K562 (cell line): Measurements from ENCODE around the gene CCDC28B. TPM values are rescaled to one million over a fixed set of nuclear protein-coding genes. Genes with fewer than 3 reads are reported as not detected.

Source experiments
- BCLAF1 ChIP-seq, 2 experiments: fragments of 450-650 bp in 1 of 2; IDR thresholded peaks; 2 replicates each; pipeline ENCODE4 v1.6.1; 2011 to 2017; ENCODE audit warnings: low read depth in 2 of 2, antibody characterized with exemption in 1 of 2, borderline replicate concordance in 1 of 2, low read length in 1 of 2, mild to moderate bottlenecking in 1 of 2, mixed read lengths in 1 of 2; ENCODE audit not compliant: control insufficient read depth in 1 of 2
- CREB1 ChIP-seq, 2 experiments: sonication (generic) in 1 of 2; formaldehyde crosslinking in 1 of 2; IDR thresholded peaks; 2 replicates each; pipeline versions ENCODE4 v1.6.1 to v1.8.0; 2012 to 2022; ENCODE audit warnings: inconsistent platforms in 1 of 2, mild to moderate bottlenecking in 1 of 2, missing genetic modification reagents in 1 of 2, moderate library complexity in 1 of 2
- DNMT1 ChIP-seq: fragments of 450-650 bp; IDR thresholded peaks from 2 replicates; pipeline ENCODE4 v1.6.1; 2016; ENCODE audit warnings: antibody characterized with exemption, mild to moderate bottlenecking
- FOS ChIP-seq: IDR thresholded peaks from 3 replicates; pipeline ENCODE4 v1.6.1; 2011; ENCODE audit not compliant: insufficient read length; ENCODE audit errors: extremely low read depth
- FOXO4 ChIP-seq: fragments of 450-650 bp; formaldehyde crosslinking; IDR thresholded peaks from 2 replicates; pipeline ENCODE4 v1.4.0; 2020; ENCODE audit warnings: mild to moderate bottlenecking, moderate library complexity
- GABPB1 ChIP-seq: sonication (generic); formaldehyde crosslinking; IDR thresholded peaks from 2 replicates; pipeline ENCODE4 v1.8.0; 2022; ENCODE audit warnings: mild to moderate bottlenecking, missing genetic modification reagents
- HBP1 ChIP-seq: fragments of 450-650 bp; formaldehyde crosslinking; IDR thresholded peaks from 2 replicates; pipeline ENCODE4 v1.4.0; 2022; ENCODE audit warnings: missing genetic modification characterization
- HNRNPH1 ChIP-seq: fragments of 200-400 bp; formaldehyde crosslinking; optimal IDR thresholded peaks from 2 replicates; pipeline ENCODE3; 2017; ENCODE audit warnings: low read depth, mild to moderate bottlenecking, low read length, moderate library complexity
- IFI16 ChIP-seq: fragments of 250-450 bp; sonication (Bioruptor Pico); IDR thresholded peaks from 2 replicates; pipeline ENCODE4 v2.1.2; 2022; ENCODE audit warnings: mild to moderate bottlenecking, inconsistent platforms
- MCM7 ChIP-seq, 2 experiments: fragments of 450-650 bp; IDR thresholded peaks; 2 replicates each; pipeline ENCODE4 v1.6.1; 2016 to 2018
- NR1H2 ChIP-seq: sonication (generic); formaldehyde crosslinking; IDR thresholded peaks from 2 replicates; pipeline ENCODE4 v1.4.0; 2020; ENCODE audit warnings: mild to moderate bottlenecking, missing genetic modification reagents
- POLR2AphosphoS2 ChIP-seq: IDR thresholded peaks from 2 replicates; pipeline ENCODE4 v1.6.1; 2012; ENCODE audit warnings: low read length, improper control_type of control experiment
- SMAD1 ChIP-seq: fragments of 150-350 bp; IDR thresholded peaks from 2 replicates; pipeline ENCODE4 v1.6.1; 2014; ENCODE audit warnings: low read length, low read depth; ENCODE audit not compliant: partially characterized antibody
- THRA ChIP-seq: fragments of 450-650 bp; IDR thresholded peaks from 2 replicates; pipeline ENCODE4 v1.6.1; 2017; ENCODE audit warnings: mild to moderate bottlenecking, moderate library complexity
- ZBTB7A ChIP-seq: IDR thresholded peaks from 2 replicates; pipeline ENCODE4 v1.6.1; 2011; ENCODE audit warnings: low read depth, mild to moderate bottlenecking, low read length, moderate library complexity, borderline replicate concordance; ENCODE audit not compliant: control insufficient read depth
- ZNF584 ChIP-seq: fragments of 200-800 bp; sonication (Bioruptor generic); IDR thresholded peaks from 2 replicates; pipeline ENCODE4 v1.6.1; 2016; ENCODE audit warnings: low read depth, mild to moderate bottlenecking, missing genetic modification characterization, missing compliant biosample characterization
- ZNF655 ChIP-seq: fragments of 250-450 bp; sonication (Bioruptor Pico); IDR thresholded peaks from 2 replicates; pipeline ENCODE4 v1.5.0; 2021
- ZNF75A ChIP-seq: fragments of 450-650 bp; formaldehyde crosslinking; IDR thresholded peaks from 2 replicates; pipeline ENCODE4 v1.4.0; 2020; ENCODE audit warnings: mild to moderate bottlenecking
- polyA plus RNA-seq, 8 experiments: library from polyadenylated mRNA; depleted of rRNA in 4 of 8; stranded (reverse) in 5 of 8; unstranded in 3 of 8; fragments of >200 nt; fragmentation: Nextera tagmentation in 2 of 8; fragmentation: Illumina TruSeq in 1 of 8; extraction: Ambion mirVana in 2 of 8; extraction: Trizol in 1 of 8; gene quantifications; 2 replicates each; pipeline versions ENCODE4 v1.2.1 to v1.2.3, GENCODE V29; 2011 to 2014; ENCODE audit warnings: inconsistent platforms in 1 of 8, missing spikeins in 1 of 8
- total RNA-seq, 7 experiments: library from RNA; depleted of rRNA in 6 of 7; stranded (reverse); fragments of >200 nt in 6 of 7; fragmentation: Illumina TruSeq in 2 of 7; extraction: Trizol in 2 of 7; gene quantifications; 2 replicates each; pipeline versions ENCODE4 v1.2.1 to v1.2.3, GENCODE V29; 2011 to 2021; ENCODE audit warnings: low replicate concordance in 1 of 7

Gene CCDC28B
- total and polyA plus RNA-seq, 9 of the 15 experiments (the other 6 are each of a cell fraction or from before 2014, with no cell fraction given) = 5.7 to 54.5 (median 31.7) TPM

GRCh38 chr1:32241001-32241763 lies 40.8 kb downstream of the CCDC28B start (continued):
- TF ChIP-seq SMAD1 (no peak), CREB1 (IDR thresholded peaks at IDR 0.05) (peak; percentile 40; the same call in 1 of the 2 replicates), CREB1 (CRISPR knock-in tag; IDR thresholded peaks at IDR 0.05) (peak; percentile 38; the same call in 1 of the 2 replicates), ZNF75A (CRISPR knock-in tag) (no peak), ZNF655 (CRISPR knock-in tag) (no peak), FOXO4 (CRISPR knock-in tag) (no peak), DNMT1 (no peak), ZNF584 (CRISPR knock-in tag) (no peak), HBP1 (CRISPR knock-in tag) (no peak), BCLAF1 (IDR thresholded peaks at IDR 0.05; ENCODE audit: borderline replicate concordance in 1 of 2, control insufficient read depth in 1 of 2, low read depth in 2 of 2, low read length in 1 of 2) (no peak), HNRNPH1 (no peak), FOS (peak; percentile 18), MCM7 (IDR thresholded peaks at IDR 0.05) (no peak), IFI16 (CRISPR knock-in tag) (no peak), POLR2AphosphoS2 (no peak), GABPB1 (0 out of 2 replicates have a peak, but pooled peaks have one; percentile 27), NR1H2 (no peak), ZBTB7A (0 out of 2 replicates have a peak, but pooled peaks have one; percentile 15), THRA (no peak)
